Measurements from ENCODE around the gene AK6. TPM values are rescaled to one million over a fixed set of nuclear protein-coding genes. Genes with fewer than 3 reads are reported as not detected.
"Not testable (repeated sequence)": the region's sequence is repeated elsewhere in the genome, so short reads cannot be mapped to it uniquely, and the experiment has no call there.

AK6 gene
- total RNA-seq, result 10 to 100 TPM; 56.9 to 64.4 TPM

- Mint-ChIP-seq H3K4me3 (peak within 1 kb of the TSS; percentile 90 to 98), H3K27me3 (ENCODE audit: low read depth) (no peaks in the 10 kb centered on the region), H3K36me3 (ENCODE audit: insufficient read depth in 2 of 2) (peaks cover 14 to 25% of the 10 kb centered on the region in 2 donors), H3K4me1 (ENCODE audit: low read depth) (peaks cover 48% of the 10 kb centered on the region), H3K27ac (peak within 1 kb of the TSS; percentile 99), H3K9me3 (no peaks in the 10 kb centered on the region)
- ATAC-seq (replicated peaks in 1 of 2), result peak; percentile 92 to 94
- peak; percentile 92 to 96 for DNase-seq
Observed at GRCh38 chr5:69369340-69370121, at the start of gene AK6, which contains the start of the genes RAD17 and TAF9. TSS of gene AK6 (minus strand) at chr5:69369520. CDS start at chr5:69369490, 30 bp downstream. TSS of gene RAD17 (plus strand) at chr5:69369818. CDS start at chr5:69372209, 2,391 bp downstream. TSS of gene TAF9 (minus strand) at chr5:69369520. CDS start at chr5:69365737, 3,783 bp downstream.

GRCh38 chr5:69418554-69418953, 49.2 kb upstream of the AK6 start:
- peaks cover 0 to 4% of the 10 kb centered on the region in 2 donors for H3K36me3 Mint-ChIP-seq (ENCODE audit: insufficient read depth in 2 of 2)
- no peaks in the 10 kb centered on the region for H3K27me3 Mint-ChIP-seq (ENCODE audit: low read depth)
- no peak overlapping the region for H3K27ac Mint-ChIP-seq
- no peak for DNase-seq
- no peak for ATAC-seq (replicated peaks in 1 of 2)
- no peak overlapping the region for H3K4me3 Mint-ChIP-seq
- H3K4me1 Mint-ChIP-seq (ENCODE audit: low read depth), result peaks cover 8% of the 10 kb centered on the region
- no peaks in the 10 kb centered on the region for H3K9me3 Mint-ChIP-seq

- H3K27me3 Mint-ChIP-seq (ENCODE audit: low read depth), result no peaks in the 10 kb centered on the region
- H3K9me3 Mint-ChIP-seq, result no peaks in the 10 kb centered on the region
- no peak overlapping the region for H3K27ac Mint-ChIP-seq
- no peak overlapping the region for H3K4me3 Mint-ChIP-seq
- H3K4me1 Mint-ChIP-seq (ENCODE audit: low read depth), result peaks cover 8% of the 10 kb centered on the region
- ATAC-seq (replicated peaks in 1 of 2) (no peak), DNase-seq (no peak)
- H3K36me3 Mint-ChIP-seq (ENCODE audit: insufficient read depth in 2 of 2), result peaks cover 0 to 5% of the 10 kb centered on the region in 2 donors
Observed at GRCh38 chr5:69416699-69417098, 47.4 kb upstream of the AK6 start.

DNA sequence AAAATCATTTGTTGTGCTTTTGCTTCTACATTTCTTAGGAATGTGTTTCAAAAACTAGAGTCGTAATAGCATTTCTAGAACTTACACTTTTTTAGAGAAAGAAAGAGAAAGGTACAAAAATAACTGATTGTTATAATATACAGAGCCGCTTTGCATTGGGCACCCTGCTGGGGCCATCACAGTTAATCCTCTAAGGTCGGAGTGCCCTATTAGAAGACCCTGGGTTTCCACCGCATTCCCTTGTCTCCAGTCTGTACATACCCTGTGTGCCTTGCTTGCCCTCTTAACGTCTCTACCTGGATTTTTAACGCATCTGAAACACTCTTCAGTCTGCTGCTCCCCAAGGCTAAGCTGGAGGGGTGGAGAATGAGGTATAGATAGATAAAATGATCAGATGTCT, 46.9 kb upstream of the AK6 start:
- H3K36me3 Mint-ChIP-seq (ENCODE audit: insufficient read depth in 2 of 2), result peaks cover 2 to 9% of the 10 kb centered on the region in 2 donors
- no peak overlapping the region for H3K27ac Mint-ChIP-seq
- no peak for ATAC-seq (replicated peaks in 1 of 2)
- H3K9me3 Mint-ChIP-seq, result no peaks in the 10 kb centered on the region
- peak overlapping the region; percentile 52 to 70 for H3K4me3 Mint-ChIP-seq
- DNase-seq, result no peak
- H3K27me3 Mint-ChIP-seq (ENCODE audit: low read depth), result no peaks in the 10 kb centered on the region
- H3K4me1 Mint-ChIP-seq (ENCODE audit: low read depth), result peaks cover 8% of the 10 kb centered on the region

GRCh38 chr5:69415584-69415958, 46.3 kb upstream of the AK6 start:
- no peak for DNase-seq
- peak overlapping the region; percentile 52 to 70 for H3K4me3 Mint-ChIP-seq
- peaks cover 8% of the 10 kb centered on the region for H3K4me1 Mint-ChIP-seq (ENCODE audit: low read depth)
- H3K27ac Mint-ChIP-seq, result no peak overlapping the region
- no peaks in the 10 kb centered on the region for H3K9me3 Mint-ChIP-seq
- H3K27me3 Mint-ChIP-seq (ENCODE audit: low read depth), result no peaks in the 10 kb centered on the region
- ATAC-seq (replicated peaks in 1 of 2), result no peak
- H3K36me3 Mint-ChIP-seq (ENCODE audit: insufficient read depth in 2 of 2), result peaks cover 2 to 9% of the 10 kb centered on the region in 2 donors

DNA sequence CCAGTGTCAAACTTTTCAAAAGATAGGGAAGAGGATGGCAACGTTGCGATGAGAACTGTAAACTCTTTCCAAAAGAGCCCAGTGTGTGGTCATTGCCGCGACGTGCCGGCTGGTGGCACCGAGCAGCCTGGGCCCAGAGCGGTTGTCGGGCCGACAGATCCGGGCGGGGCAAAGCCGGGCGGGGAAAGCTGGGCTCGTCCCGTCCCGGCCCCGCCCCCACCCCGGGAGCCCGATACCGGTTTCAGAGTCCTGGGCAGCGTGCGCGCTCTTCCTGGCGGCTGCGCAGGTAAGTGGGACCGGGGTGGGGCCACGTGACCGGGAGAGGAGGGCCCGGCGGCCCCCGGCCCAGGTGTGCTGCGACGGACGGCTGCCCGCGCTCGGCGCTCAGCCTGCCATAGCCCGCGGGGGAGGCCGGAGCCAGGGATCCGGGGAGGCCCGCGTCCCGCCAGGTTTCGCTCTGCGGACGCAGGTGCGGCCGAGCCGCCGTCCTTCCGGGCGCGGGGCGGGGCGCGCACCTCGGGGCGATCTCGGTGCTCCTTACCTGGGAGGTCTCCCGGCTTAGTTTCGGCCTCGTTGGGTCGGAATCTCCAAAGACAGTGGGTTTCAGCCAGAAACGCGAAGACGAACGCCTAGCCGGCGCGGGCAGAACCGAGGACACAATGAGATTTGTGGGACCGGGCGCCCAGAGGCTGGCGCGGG, 45.7 kb upstream of the AK6 start, which contains the start of gene MARVELD2:
TSS of gene MARVELD2 (plus strand) at position 232 of the 699 bp plus-strand sequence. CDS start 4,270 bp downstream, outside the sequence.
- H3K36me3 Mint-ChIP-seq (ENCODE audit: insufficient read depth in 2 of 2), result peaks cover 2 to 9% of the 10 kb centered on the region in 2 donors
- ATAC-seq (replicated peaks in 1 of 2) (peak; percentile 89 to 90), DNase-seq (peak; percentile 49 to 51)
- H3K4me3 Mint-ChIP-seq, result peak within 1 kb of the TSS; percentile 70 to 78
- no peaks in the 10 kb centered on the region for H3K27me3 Mint-ChIP-seq (ENCODE audit: low read depth)
- no peaks in the 10 kb centered on the region for H3K9me3 Mint-ChIP-seq
- peaks cover 8% of the 10 kb centered on the region for H3K4me1 Mint-ChIP-seq (ENCODE audit: low read depth)
- H3K27ac Mint-ChIP-seq, result peak within 1 kb of the TSS; percentile 41

GRCh38 chr5:69404659-69405330, 35.5 kb upstream of the AK6 start:
- DNase-seq (no peak), ATAC-seq (replicated peaks in 1 of 2) (no peak)
- H3K4me1 Mint-ChIP-seq (ENCODE audit: low read depth), result no peaks in the 10 kb centered on the region
- no peaks in the 10 kb centered on the region for H3K9me3 Mint-ChIP-seq
- H3K36me3 Mint-ChIP-seq (ENCODE audit: insufficient read depth in 2 of 2), result peaks cover 4 to 26% of the 10 kb centered on the region in 2 donors
- H3K4me3 Mint-ChIP-seq, result no peak overlapping the region
- H3K27me3 Mint-ChIP-seq (ENCODE audit: low read depth), result no peaks in the 10 kb centered on the region
- H3K27ac Mint-ChIP-seq, result no peak overlapping the region

DNA sequence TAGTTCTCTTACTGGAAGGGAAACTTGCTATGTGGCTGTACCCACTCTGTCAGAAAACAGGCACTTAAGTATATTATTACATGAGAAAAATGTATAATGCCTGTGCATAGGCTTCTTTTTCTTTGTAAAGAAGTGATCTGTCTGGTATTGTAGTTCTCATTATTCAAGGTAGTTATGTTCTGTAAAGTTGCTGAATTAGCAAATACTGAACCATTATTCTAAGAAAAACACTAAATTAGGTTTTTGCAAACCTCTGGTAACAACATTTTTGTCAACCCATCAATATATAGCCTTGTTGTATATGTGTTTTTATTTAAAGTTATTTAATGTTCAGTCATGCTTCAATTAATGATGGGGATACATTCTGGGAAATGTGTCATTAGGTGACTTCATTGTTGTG, 9.1 kb upstream of the AK6 start:
- H3K4me3 Mint-ChIP-seq, result no peak overlapping the region
- DNase-seq (no peak), ATAC-seq (replicated peaks in 1 of 2) (no peak)
- no peaks in the 10 kb centered on the region for H3K27me3 Mint-ChIP-seq (ENCODE audit: low read depth)
- H3K9me3 Mint-ChIP-seq, result no peaks in the 10 kb centered on the region
- no peaks in the 10 kb centered on the region for H3K4me1 Mint-ChIP-seq (ENCODE audit: low read depth)
- H3K27ac Mint-ChIP-seq, result no peak overlapping the region
- peaks cover 0 to 10% of the 10 kb centered on the region in 2 donors for H3K36me3 Mint-ChIP-seq (ENCODE audit: insufficient read depth in 2 of 2)

- Mint-ChIP-seq H3K4me3 (no peak overlapping the region), H3K4me1 (ENCODE audit: low read depth) (peaks cover 13% of the 10 kb centered on the region), H3K9me3 (no peaks in the 10 kb centered on the region), H3K27ac (peak overlapping the region; percentile 12), H3K27me3 (ENCODE audit: low read depth) (no peaks in the 10 kb centered on the region), H3K36me3 (ENCODE audit: insufficient read depth in 2 of 2) (peaks cover 0 to 8% of the 10 kb centered on the region in 2 donors)
- no peak for ATAC-seq (replicated peaks in 1 of 2)
- DNase-seq, result no peak
Observed at GRCh38 chr5:69374911-69375446, 5.7 kb upstream of the AK6 start.

- no peak for ATAC-seq (replicated peaks in 1 of 2)
- Mint-ChIP-seq H3K27ac (no peak overlapping the region), H3K4me3 (peak overlapping the region in 1 of 2 donors; percentile 13), H3K9me3 (no peaks in the 10 kb centered on the region), H3K4me1 (ENCODE audit: low read depth) (peaks cover 25% of the 10 kb centered on the region), H3K27me3 (ENCODE audit: low read depth) (no peaks in the 10 kb centered on the region), H3K36me3 (ENCODE audit: insufficient read depth in 2 of 2) (peaks cover 4 to 13% of the 10 kb centered on the region in 2 donors)
- no peak for DNase-seq
Observed at GRCh38 chr5:69372394-69372793, 3.1 kb upstream of the AK6 start.

- Mint-ChIP-seq H3K36me3 (ENCODE audit: insufficient read depth in 2 of 2) (peaks cover 10 to 19% of the 10 kb centered on the region in 2 donors), H3K4me3 (peak overlapping the region; percentile 89 to 92), H3K27ac (peak overlapping the region; percentile 99), H3K4me1 (ENCODE audit: low read depth) (peaks cover 42% of the 10 kb centered on the region)
- H3K9me3 Mint-ChIP-seq; ATAC-seq (replicated peaks in 1 of 2); H3K27me3 Mint-ChIP-seq (ENCODE audit: low read depth): not testable (repeated sequence)
- peak; percentile 20 to 21 for DNase-seq
Observed at GRCh38 chr5:69370335-69370734, 1.0 kb upstream of the AK6 start.

DNA sequence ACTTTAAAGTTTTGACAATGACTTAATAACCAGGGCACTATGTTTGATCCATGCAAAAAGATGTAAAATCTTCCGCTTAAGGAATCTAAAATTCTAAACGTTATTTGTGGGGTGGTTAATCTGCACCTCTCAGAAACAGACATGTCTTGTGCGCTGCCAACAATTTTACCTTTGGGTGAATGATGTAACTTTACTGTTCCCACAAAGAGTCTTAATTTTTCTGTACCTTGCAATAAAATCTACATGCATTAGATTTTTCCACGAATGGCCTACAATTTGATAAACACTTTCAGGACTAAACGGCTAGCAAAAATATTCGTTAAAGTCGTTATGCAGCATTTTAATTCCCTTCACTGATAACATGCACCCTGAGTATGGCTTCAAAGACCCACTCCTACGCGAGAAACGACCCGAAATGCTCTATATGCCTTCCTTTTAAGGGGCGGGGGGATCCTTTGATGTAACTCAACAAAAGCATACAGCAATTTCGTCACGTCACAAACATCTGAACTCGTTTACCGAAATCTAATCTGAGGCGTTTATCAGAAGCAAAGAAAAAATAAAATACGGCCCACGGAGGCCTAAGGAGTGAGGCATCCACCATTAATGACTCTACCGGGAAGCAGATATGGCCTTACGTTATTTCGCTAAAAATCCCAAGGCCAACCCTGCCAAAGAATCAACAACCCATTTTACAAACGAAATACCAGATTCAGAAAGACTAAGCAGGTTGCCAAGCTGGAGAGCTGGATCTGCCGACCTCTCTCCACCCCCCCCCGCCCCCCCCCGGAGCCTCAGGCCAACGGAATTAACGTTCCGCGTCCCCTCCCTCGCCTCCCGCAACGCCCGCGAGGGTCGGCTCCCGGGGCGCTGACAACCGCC, 621 bp downstream of the AK6 start:
- peak; percentile 1 for ATAC-seq (replicated peaks in 1 of 2)
- H3K27me3 Mint-ChIP-seq (ENCODE audit: low read depth), result no peaks in the 10 kb centered on the region
- H3K4me1 Mint-ChIP-seq (ENCODE audit: low read depth), result peaks cover 48% of the 10 kb centered on the region
- no peaks in the 10 kb centered on the region for H3K9me3 Mint-ChIP-seq
- DNase-seq, result peak; percentile 17 to 21
- peak overlapping the region; percentile 90 to 98 for H3K4me3 Mint-ChIP-seq
- H3K27ac Mint-ChIP-seq, result peak overlapping the region; percentile 99
- H3K36me3 Mint-ChIP-seq (ENCODE audit: insufficient read depth in 2 of 2), result peaks cover 14 to 23% of the 10 kb centered on the region in 2 donors

All from activated T-cell treated with anti-CD3 and anti-CD28 coated beads, Interleukin-2, amount 50 U/mL, for 72 hours (primary cell).